Esophagus squamous epithelium (tissue), 5 donors: ENCODE results near the gene MAEA. TPM values are rescaled to one million over a fixed set of nuclear protein-coding genes. Genes with fewer than 3 reads are reported as not detected.

Experiments
- DNase-seq: peaks from one replicate; lab custom pipeline; 2025; lab: John Stamatoyannopoulos, UW
- H3K27ac ChIP-seq, 4 donors: fragments of 200-600 bp; sonication (generic); one replicate each; pipeline ENCODE4 v1.5.1; 2016 to 2019; ENCODE audit warnings: mild to moderate bottlenecking in 1 of 4
- H3K27me3 ChIP-seq, 4 donors: fragments of 200-600 bp; sonication (generic); 1 replicate in 3 of 4; 2 replicates in 1 of 4; pipeline versions ENCODE4 v1.5.1 to v1.6.0; 2017 to 2021; ENCODE audit warnings: antibody characterized with exemption in 1 of 4
- H3K36me3 ChIP-seq, 3 donors: fragments of 200-600 bp; sonication (generic); one replicate each; pipeline ENCODE4 v1.5.1; 2016 to 2019
- H3K4me1 ChIP-seq, 3 donors: fragments of 200-600 bp; sonication (generic); one replicate each; pipeline ENCODE4 v1.5.1; 2017 to 2019
- H3K4me3 ChIP-seq, 4 donors: fragments of 200-600 bp; sonication (generic); 1 replicate in 3 of 4; 2 replicates in 1 of 4; pipeline ENCODE4 v1.5.1; 2016 to 2019; ENCODE audit warnings: mild to moderate bottlenecking in 2 of 4, moderate library complexity in 1 of 4
- H3K9me3 ChIP-seq, 3 donors: fragments of 200-600 bp; sonication (generic); one replicate each; pipeline ENCODE4 v1.5.1; 2016 to 2019
- POLR2A ChIP-seq, 4 donors: fragments of 450-650 bp; IDR thresholded peaks; one replicate each; pipeline ENCODE4 v1.6.1; 2017; ENCODE audit warnings: antibody characterized with exemption in 4 of 4, mild to moderate bottlenecking in 4 of 4, moderate library complexity in 3 of 4
- WGBS, 2 donors: methylation state at CpG; one replicate each; pipeline ENCODE4 v1.1.5; 2018; 5-methylcytosine and 5-hydroxymethylcytosine counted together
- intact Hi-C: fragments of 100-400 bp; cut with DNase I; formaldehyde crosslinking; loops from one replicate; pipeline ENCODE4 v1.15.0; 2022
- total RNA-seq, 4 donors: library from RNA; depleted of rRNA; stranded (reverse); fragments of >200 nt; gene quantifications; one replicate each; pipeline ENCODE4 v1.1.0, GENCODE V29; 2016
- TF ChIP-seq, protein P1 (sequence below), 6 experiments: fragments of 450-650 bp in 4 of 6; fragments of 200-600 bp in 2 of 6; sonication (generic) in 2 of 6; IDR thresholded peaks; one replicate each; pipeline ENCODE4 v1.5.1; 2016 to 2019; ENCODE audit warnings: antibody characterized with exemption in 6 of 6, mild to moderate bottlenecking in 4 of 6, moderate library complexity in 4 of 6
- donor health status: DM: yes; HTN: yes; CAD: no.

Gene MAEA
- total RNA-seq, 4 donors from 2014 or later = 56.6 to 78.7 (median 67.5) TPM

DNA sequence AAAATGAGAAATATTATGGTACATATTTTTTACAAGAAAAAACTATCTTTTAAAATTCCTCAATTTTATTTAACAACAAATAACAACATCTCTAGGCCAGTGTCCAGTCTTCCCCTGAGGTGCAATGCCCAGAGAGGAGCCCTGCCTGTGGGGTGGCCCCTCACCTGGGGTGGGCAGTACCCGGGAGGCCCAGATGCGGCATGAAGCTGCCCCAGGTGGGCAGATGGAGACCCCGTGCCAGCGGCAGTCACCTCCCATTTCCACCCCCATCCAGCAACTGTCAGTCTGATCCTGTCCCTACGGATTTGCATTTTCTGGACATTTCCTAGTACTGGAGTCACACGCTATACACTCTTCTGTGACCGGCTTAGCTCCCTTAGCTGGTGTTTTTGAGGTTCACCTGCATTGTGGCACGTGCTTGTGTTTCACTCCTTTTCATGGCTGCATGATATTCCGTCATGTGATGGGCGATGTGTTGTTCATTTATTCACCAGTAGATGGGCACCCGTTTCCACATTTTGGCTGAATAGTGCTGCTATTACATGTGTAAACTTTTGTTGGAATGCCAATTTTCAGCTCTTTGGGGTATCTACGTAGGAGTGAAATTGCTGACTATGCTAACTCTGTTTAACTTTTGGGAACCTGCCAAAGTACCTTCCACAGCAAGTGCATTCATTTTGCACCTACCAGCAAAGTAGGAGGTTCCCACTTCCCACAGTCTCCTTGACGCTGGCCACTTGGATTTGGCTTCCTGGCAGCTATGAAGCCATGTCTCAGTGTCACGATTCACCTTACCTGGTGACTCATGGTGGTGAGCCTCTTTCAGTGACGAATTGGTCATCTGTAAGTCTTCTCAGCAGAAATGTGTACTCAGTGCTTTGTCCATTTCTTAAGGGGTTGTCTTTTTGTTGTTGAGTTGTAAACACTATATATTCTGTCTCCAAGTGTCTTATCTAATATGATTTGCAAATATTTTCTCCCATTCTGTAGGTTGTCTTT is 11.7 kb upstream of the MAEA start:
- no peak for DNase-seq
- Histone ChIP-seq H3K36me3 (no peaks in the 10 kb centered on the region), H3K27ac (no peak overlapping the region), H3K27me3 (no peaks in the 10 kb centered on the region), H3K4me1 (no peaks in the 10 kb centered on the region), H3K9me3 (no peaks in the 10 kb centered on the region), H3K4me3 (no peak overlapping the region)
- intact Hi-C loops = no loop called here
- 77 to 80% methylated on average over 15 of the region's 15 CpGs for WGBS, 2 donors
- TF ChIP-seq, protein P1, sequence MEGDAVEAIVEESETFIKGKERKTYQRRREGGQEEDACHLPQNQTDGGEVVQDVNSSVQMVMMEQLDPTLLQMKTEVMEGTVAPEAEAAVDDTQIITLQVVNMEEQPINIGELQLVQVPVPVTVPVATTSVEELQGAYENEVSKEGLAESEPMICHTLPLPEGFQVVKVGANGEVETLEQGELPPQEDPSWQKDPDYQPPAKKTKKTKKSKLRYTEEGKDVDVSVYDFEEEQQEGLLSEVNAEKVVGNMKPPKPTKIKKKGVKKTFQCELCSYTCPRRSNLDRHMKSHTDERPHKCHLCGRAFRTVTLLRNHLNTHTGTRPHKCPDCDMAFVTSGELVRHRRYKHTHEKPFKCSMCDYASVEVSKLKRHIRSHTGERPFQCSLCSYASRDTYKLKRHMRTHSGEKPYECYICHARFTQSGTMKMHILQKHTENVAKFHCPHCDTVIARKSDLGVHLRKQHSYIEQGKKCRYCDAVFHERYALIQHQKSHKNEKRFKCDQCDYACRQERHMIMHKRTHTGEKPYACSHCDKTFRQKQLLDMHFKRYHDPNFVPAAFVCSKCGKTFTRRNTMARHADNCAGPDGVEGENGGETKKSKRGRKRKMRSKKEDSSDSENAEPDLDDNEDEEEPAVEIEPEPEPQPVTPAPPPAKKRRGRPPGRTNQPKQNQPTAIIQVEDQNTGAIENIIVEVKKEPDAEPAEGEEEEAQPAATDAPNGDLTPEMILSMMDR (IDR thresholded peaks at IDR 0.05) = peak in 2 of 6 experiments; percentile 15 to 34
- no peak for TF ChIP-seq POLR2A (IDR thresholded peaks at IDR 0.05)

DNA sequence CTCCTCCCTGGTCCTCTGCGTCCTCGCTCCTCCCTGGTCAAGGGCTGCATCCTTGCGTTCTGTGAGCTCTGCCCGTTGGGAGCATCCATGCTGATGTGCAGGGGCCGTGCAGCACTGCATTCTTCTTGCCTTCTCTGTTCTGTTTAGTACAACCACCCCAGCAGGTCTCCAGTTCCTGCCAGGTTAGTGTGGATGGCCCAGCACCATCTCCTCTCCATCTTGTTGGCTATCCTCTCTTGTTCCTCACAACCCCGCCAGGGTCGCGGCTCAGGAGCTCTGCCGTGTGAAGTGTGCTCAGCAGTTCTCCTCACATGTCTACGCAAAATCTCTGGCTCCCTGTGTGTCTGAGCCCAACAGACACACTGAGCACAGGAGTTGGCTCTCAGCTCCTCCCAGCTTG is 10.4 kb upstream of the MAEA start:
- 76 to 96% methylated on average over 2 to 9 of the region's 10 CpGs for WGBS, 2 donors
- Histone ChIP-seq H3K4me1 (no peaks in the 10 kb centered on the region), H3K4me3 (no peak overlapping the region), H3K27me3 (no peaks in the 10 kb centered on the region), H3K9me3 (no peaks in the 10 kb centered on the region), H3K27ac (no peak overlapping the region), H3K36me3 (no peaks in the 10 kb centered on the region)
- DNase-seq = no peak
- no peak for TF ChIP-seq POLR2A (IDR thresholded peaks at IDR 0.05)
- TF ChIP-seq, protein P1 (IDR thresholded peaks at IDR 0.05) = no peak
- intact Hi-C loops = no loop called here

DNA sequence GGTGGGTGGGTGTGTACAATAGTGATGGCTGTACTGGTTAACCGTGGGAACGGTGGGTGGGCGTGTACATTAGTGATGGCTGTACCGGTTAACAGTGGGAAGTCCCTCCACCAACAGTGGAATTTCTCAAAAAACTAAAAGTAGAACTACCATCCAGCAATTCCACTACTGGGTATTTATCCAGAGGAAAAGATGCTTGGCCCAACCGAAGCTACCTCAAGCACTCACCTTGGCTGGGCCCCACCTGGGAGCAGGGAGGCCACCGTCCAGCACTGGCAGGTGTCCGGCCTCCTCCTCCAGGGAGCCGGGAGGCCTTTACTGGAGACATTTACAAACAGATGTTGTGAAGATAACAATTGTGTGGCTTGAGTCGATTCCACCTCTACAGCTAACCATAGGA is 6.0 kb upstream of the MAEA start:
- no peak for DNase-seq
- no peaks in the 10 kb centered on the region for H3K27me3 ChIP-seq

DNA sequence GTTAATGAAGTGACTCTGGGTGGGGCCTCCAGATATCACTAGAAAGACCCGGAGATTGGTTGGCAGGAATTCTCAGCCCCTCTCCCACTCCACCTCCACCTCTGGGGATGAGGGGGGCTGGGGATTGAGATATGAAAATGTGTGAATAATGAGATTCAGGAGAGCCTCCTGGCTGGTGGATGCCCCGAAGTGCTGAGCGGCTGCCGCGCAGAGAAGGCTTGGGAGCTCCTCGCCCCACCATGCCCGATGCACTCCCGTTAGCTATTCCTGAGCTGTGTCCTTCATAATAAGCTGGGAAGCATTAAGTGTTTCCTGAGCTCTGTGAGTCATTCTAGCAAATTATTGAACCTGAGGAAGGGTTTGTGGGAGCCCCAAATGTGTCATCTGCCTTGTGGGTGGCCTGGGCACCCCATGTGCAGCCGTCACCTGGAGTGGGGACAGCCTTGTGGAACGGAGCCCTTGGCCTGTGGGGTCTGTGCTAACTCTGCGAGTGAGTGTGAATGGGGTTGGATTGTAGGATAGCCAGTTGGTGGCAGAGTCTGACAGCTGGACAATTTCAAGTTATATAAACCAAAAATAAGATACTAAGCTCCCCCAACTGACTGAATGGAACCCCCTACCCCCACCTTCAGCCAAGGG is 4.4 kb upstream of the MAEA start:
- no peaks in the 10 kb centered on the region for H3K27me3 ChIP-seq
- no peak overlapping the region for H3K27ac ChIP-seq
- intact Hi-C loops = no loop called here
- no peaks in the 10 kb centered on the region for H3K36me3 ChIP-seq
- no peak for TF ChIP-seq POLR2A (IDR thresholded peaks at IDR 0.05)
- DNase-seq = no peak
- no peaks in the 10 kb centered on the region for H3K9me3 ChIP-seq
- no peak overlapping the region for H3K4me3 ChIP-seq
- WGBS, 2 donors = 50 to 74% methylated on average over 2 to 11 of the region's 11 CpGs
- peaks cover 0 to 9% (median 6%) of the 10 kb centered on the region in 3 donors for H3K4me1 ChIP-seq

More for the DNA sequence above, 6.0 kb upstream of the MAEA start:
- H3K4me3 ChIP-seq = no peak overlapping the region
- H3K27ac ChIP-seq = no peak overlapping the region
- 81 to 83% methylated on average over 9 of the region's 9 CpGs for WGBS, 2 donors
- H3K36me3 ChIP-seq = no peaks in the 10 kb centered on the region
- TF ChIP-seq, protein P1 (IDR thresholded peaks at IDR 0.05) = no peak
- no peak for TF ChIP-seq POLR2A (IDR thresholded peaks at IDR 0.05)
- intact Hi-C loops = no loop called here
- H3K9me3 ChIP-seq = no peaks in the 10 kb centered on the region
- H3K4me1 ChIP-seq = peaks cover 0 to 2% (median 2%) of the 10 kb centered on the region in 3 donors

DNA sequence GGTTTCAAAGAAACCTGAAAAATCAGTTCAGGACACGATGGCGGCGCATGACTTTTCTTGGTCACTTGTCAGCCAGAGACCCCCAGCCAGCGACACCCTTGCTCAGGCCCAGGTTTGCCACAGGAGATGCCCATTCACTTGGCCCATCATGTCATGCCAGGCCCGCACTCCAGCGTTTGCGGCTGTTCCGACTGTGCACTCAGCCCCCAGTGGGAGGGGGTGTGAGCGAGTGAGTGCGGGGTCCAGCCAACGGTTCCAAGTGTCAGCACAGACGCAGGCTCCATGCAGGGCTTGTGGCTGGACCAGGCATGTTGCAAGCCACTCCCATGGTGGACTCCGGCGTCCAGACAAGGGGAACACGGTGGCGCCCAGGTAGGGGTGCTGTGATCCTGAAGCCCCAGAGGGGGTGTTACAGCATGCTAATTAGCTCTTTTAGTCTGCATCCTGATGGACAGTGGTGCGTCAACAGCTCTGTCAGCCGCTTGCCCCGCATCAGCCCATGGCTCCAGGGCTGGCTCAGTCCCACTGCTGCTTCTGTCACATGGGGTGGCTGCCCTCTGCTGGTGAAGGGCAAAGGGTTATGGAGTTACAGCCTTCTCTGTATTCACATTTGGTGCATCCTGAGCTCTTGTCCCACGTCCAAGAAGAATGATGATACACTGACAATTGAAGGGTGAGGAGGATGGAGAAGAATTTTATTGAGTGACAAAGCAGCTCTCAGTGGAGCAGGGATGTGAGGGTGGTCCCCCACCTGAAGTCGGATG is 3.7 kb upstream of the MAEA start:
- no peaks in the 10 kb centered on the region for H3K27me3 ChIP-seq
- 78 to 92% methylated on average over 8 to 9 of the region's 21 CpGs for WGBS, 2 donors
- no peaks in the 10 kb centered on the region for H3K9me3 ChIP-seq
- no peak overlapping the region for H3K27ac ChIP-seq
- peaks cover 4 to 16% (median 11%) of the 10 kb centered on the region in 3 donors for H3K4me1 ChIP-seq
- no peak for DNase-seq
- H3K4me3 ChIP-seq = no peak overlapping the region
- TF ChIP-seq, protein P1 (IDR thresholded peaks at IDR 0.05) = peak in 3 of 6 experiments; percentile 11 to 47 (median 21)
- TF ChIP-seq POLR2A (IDR thresholded peaks at IDR 0.05) = no peak
- intact Hi-C loops = no loop called here
- no peaks in the 10 kb centered on the region for H3K36me3 ChIP-seq
